ENCODE measurements around the gene ARSI.

The ARSI gene

DNA sequence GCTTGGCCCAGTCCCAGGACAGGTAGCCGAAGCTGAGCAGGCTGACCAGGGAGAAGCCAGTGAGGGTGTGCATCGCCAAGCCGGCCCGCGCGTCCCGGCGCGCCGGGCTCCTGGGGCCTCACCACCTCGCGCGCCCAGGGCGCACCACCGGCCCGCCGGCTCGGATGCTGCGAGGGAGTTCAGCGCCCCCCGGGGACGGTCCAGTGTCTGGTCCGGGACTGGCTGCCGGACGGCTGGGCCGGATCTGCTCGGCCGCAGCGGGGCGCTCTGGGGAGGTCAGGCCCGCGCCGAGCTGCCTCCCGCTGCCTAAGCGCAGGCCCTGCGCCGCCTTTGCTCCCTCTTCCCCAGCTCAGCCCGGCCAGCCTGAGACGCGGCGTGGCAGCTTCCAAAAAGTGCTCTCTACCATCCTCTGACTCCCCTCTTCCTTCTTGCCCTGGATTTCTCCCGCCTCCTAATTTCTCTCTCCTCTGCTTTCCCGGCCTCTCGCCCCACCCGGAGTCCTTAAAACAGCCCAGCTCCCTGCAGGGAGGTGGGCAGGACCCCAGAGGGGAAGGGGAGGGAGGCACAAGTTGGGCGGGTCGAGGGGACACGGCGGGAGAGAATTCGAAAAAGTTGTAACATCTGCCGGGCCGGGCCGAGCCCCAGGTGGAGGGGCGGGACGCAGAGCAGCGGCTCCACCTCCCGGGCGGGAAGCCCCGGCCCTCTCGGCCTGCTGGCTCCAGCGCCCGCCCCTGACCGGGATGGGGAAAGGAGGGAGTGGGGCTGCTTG, at the start of gene ARSI:
Gene ARSI, minus strand, starts transcription at position 605 of the 769 bp plus-strand sequence. Its CDS starts 532 bp downstream, at position 73.
- DNase-seq, result no peak

DNA sequence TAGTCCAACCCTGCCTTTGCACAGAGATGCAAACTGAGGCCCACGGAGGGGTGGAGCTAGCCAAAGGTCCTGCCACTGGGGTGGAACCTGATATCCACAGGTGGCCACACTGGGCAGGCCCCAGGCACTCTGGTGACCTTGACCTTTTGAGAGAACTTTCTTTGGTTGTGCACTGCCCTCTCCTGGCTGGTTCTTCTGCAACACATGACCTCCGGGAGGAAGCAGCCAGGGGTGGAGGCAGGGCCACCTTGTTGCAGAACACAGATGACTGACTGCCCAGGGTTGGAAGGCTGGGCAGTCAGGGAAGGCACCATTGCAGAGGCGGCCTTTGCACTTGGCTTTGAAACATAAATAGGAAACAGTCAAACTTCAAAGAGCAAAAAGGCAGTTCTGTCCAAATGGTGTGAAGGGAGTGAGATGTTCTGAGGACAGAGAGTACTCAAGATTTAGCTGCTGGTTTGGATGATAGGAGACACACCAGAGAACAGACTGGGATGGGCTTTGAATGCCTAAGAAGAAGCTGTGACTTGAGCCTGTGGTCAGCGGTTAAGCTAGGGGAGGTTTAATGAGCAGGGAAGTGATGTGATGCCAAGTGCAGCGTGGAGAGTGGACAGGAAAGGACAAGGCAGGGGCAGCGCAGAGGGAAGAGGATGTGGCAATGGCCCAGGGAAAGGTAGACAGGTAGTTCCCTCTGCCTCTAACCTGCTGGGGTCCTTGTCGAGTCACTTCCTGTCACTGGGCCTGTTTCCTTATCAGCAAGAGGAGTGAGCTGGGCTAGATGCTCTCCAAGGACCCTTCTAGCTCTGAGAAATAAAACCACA, 48.0 kb upstream of the ARSI start:
- peak; percentile 53 to 55 for DNase-seq

DNA sequence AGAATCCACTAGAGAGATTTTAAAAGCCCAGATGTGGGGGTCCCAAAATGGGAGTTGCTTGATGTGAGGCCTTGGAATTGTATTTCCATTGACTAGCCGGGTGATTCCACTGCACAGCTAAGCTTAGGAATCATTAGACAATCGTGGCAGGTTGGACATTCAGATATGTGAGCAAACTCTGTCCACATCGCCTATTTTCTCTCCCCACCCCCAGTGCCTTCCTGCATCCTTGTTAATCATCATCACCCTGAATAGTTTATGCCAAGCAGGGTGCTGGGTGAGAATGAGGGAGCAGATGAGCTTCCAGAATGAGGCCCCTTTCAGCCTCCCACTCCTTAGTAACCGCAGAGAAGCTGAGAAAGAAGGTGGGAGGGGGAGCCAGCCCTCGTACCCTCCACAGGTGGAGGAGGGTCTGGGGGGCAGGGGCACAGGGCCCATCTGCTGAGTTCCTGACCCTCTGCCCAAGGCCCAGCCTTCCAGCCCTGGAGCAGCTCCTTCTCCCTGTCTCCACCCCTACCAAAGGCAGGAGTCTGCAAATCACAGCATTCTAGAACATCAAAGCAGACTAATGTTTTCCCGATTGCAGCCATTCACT, 47.1 kb upstream of the ARSI start:
- no peak for DNase-seq

DNA sequence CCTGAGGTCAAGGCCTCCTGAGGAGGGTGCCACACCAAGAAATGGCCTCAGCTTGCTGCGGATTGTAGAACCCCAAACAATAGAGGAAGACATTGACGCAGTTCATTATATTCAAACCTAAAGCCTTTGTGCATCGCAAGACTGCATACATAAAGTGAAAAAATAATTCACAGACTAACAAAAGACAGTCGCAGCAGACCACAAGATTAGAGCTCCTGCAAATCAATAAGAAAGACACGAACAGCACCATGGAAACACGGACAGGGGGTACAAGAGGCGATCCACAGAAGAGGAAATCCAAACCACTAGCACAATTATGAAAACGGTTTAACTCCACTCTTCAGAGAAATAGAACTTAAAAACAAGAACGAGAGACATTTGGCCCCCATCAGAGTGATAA, 44.7 kb upstream of the ARSI start:
- no peak for DNase-seq

DNA sequence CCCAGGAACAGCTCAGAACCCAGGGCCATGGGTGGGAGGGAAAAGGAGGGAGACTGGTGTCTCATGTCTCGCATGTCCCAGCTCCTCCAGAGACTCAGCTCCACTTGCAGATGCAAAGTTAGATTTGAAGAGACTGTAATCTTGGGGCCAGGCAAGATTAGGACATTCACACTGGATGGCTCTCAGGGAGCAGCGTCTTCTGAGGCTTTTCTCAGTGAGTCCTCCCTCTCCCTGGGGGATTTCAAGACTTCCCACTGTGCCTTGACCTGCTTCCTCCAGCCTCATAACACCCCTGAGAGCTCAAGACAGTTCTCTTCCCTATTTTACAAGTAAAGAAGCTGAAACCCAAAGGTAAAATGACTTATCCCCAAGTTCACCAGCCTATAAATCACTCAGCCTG, 44.3 kb upstream of the ARSI start:
- no peak for DNase-seq

DNA sequence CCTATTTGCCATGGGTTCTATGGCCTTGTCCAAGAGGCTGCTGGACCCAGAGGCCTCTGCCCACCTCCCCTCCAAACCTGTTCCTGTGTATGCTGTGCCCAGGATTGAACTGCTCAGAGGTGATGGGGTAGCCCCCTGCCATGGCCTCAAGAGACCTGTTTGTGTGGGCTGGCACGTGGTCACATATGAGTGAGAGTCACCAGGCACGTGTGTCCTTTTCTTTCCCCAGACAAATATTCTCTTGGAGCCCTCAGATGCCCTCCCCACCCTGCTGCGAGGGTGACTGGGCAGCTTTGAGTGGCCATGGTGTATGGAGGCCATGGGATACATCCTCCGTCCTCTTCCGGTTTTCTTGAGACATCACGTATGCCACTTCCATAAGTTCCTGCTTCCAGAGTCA, 43.9 kb upstream of the ARSI start:
- DNase-seq, result no peak

DNA sequence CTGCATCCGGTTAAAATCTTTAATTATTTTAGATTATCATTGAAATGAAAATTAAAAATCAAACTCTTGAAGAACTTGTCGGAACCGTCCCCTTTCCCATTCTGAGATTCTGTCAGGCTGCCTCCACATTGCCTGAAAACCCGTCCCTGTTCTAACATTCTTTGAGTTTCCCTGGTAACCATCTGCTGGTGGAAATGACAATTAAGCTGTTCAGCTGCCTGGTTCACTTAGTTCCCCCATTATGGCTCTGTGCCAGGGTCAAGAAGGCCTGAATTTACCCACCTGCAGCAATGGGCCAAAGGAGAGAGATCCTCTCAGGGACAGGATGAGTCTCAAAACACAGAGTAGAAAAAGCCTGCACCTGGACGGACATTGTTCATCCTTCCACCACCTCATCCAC, 43.0 kb upstream of the ARSI start:
- no peak for DNase-seq

DNA sequence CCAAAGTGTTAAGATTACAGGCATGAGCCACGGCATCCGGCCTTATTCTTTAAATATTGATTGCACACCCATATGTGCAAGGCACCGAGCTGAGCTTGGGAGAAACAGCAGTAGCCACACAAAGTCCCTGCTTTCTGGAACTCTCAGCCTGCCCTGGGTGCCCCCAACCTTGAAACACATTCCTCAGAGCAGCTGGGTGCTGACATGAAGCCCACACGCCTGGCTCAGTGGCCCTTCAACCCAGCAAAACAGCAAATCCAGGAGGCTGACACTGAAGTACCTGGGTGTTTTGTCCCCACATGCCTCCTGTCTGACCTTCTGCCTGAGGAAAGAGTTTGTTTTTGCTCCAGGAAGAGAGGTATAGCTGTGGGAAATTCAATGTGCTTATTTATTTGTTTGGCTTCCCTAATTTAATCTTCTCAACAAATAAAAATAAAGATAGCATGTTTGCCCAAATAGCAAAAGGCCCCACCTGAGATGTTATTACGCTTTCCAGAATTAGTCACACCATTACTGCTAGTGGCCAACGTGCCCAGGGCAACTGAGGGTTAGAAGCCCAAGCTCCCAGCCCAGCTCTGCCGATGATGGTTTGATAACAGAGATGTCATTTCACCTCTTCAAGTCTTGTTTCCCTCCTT, 41.4 kb upstream of the ARSI start:
- DNase-seq, result no peak

DNA sequence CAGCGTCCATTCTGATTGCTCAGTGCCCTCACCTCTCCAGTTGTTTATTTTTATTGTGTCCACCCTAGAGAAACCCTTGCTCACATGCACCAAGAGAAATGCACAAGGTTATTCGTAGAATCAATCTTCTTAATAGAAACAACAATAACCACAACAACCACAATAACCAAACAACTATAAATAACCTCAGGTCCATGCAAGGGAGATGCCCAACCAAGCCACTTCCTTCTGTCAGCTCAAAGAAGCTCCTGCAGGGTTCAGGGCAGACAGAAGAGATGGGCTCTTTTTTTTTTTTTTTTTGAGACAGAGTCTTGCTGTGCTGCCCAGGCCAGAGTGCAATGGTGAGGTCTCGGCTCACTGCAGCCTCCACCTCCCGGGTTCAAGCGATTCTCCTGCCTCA, 39.9 kb upstream of the ARSI start:
- DNase-seq, result no peak

DNA sequence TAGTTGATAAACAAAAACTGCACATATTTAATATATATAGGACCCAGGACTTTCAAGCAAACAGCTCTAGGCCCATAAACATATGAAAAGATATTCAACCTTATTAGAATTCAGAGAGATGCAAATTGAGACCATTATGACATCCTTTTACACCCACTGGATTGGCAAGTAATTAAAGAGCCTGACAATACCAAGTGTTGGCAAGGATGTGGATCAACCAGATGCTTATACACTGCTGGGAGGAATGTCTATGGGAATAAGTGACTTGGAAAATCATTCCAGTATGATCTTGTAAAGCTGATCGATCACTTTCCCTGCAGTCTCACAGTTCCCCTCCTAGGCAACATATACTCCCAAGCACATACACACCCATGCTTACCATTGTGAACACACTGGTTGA, 39.3 kb upstream of the ARSI start:
- DNase-seq, result no peak

DNA sequence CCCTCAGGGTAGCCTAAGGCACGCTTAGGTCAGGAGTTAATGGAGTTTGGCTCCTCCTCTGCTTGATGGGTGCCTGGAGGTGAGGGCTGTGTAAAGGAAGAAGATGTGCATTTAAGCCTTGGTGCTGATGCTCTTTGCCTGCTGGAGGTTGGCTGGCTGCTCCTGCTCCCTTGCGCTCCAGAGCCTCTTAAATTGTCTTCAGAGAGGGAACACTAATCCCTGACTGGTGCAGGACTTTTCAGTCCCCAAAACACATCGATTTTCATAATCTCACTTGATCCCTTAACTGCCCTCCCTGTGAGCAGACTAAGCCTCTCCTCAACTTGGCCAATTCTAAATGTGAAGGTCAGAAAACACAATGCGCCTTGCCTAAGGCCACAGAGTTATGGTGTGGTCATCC, 38.6 kb upstream of the ARSI start:
- no peak for DNase-seq

DNA sequence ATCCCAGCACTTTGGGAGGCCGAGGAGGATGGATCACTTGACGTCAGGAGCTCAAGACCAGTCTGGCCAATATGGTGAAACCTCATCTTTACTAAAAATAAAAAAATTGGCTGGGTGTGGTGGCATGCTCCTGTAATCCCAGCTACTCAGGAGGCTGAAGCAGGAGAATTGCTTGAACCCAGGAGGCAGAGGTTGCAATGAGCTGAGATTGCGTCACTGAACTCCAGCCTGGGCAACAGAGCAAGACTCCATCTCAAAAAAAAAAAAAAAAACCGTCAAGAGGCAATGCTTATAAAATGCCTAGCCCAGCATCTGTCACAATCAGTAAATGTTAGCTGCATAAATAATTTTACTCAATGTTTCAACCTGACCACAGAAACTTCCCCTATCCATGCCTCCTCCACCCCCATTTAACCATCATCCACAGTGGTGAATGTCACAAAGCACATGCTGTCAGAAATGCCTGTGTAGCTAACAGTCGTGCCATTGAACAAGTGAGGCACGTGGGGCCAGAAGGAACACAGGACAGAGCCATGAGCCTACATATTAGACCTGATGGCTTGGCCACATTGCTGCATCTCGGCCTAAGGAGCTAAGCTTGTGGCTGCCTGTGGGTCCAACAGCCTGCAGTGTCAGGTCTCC, 38.0 kb upstream of the ARSI start:
- no peak for DNase-seq

DNA sequence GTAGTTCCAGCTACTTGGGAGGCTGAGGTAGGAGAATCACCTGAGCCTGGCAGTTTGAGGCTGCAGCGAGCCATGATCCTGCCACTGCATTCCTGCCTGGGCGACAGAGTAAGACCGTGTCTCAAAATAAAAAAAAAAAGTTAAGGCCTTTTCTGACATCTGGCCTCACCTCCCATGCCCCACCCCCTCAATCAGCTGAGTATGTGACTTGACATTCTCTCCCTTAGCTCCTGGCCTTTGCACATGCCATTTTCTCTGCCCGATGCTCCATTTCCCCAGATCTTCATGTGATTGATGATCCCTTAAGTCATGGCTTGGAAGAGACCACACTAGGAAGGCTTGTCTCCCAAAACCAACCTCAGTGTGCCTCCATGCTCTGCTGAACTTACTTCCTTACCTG, 37.1 kb upstream of the ARSI start:
- DNase-seq, result no peak

DNA sequence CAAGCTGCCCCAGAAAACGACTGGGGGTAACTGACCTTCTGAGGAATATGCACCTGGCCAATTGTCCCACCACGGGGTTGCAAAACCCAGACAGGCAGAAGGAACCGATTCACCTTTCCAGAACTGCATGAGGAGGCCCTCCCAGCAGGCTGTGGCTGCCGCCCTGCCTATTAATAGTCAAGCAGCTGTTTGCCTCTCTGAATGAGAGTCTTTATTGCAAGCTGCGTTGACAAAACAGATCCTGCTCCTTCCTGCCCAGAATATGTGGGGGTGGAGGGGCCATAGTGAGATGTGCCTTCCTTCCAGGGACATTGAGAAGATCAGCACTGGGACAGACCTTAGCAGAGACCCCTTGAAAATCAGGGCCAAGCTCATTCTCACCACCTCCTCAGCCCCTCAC, 36.5 kb upstream of the ARSI start:
- DNase-seq, result no peak

DNA sequence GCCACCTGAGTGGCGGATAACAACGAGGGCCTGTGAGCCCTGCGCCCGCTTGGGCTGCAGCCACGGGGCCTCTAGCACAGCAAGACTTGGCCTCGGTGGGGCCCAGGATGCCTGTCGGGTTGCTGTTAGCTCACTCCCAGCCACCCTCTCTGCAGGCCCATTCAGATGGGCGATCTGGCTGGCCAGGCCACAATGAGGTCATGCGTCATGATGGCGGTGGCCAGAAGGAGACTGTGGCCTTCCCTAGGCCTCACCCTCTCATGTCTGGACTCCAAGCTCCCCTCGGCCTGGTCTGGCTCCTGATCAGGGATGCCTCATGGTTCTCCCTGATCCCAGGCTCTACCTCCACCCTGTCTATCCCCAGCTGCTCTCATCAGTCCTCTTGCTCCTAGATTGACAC, 35.8 kb upstream of the ARSI start:
- no peak for DNase-seq

DNA sequence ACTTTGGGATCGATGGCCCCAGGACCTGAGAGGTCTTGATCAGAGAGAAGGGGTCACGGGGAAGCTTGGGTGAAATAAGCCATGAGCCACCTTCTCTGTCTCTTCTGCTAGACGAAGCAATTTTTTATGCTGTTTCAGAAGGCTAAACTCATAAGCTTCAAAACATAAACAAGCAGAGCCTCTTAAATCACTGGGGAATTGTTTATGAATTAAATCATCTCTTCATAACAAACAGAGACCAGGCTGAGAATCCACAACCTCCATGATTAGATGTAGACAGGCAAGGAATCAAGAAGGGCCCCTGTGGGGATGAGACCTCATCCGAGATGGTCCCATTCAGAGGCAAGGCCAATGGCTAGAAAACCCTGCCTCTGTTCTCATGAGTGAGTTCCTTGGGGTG, 33.1 kb upstream of the ARSI start:
- DNase-seq, result no peak

DNA sequence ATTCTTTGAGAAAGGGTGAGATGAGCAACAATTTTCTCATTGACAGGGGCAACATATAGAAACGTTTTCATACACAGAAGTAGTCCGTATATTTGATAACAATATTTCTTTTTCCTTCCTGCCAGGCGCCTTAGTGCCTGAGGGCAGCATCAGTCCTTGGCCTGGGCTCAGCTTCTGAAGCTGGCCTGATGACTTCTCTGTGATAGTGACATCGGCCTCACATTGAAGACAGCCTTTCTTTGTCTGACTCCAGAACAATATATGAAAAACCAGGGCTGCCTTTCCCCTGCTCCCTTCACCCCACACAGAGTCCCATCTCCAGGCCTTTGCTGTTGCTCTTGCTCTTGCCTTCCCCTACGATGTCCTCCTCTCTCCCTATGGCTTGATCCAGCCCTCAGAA, 30.7 kb upstream of the ARSI start:
- no peak for DNase-seq

DNA sequence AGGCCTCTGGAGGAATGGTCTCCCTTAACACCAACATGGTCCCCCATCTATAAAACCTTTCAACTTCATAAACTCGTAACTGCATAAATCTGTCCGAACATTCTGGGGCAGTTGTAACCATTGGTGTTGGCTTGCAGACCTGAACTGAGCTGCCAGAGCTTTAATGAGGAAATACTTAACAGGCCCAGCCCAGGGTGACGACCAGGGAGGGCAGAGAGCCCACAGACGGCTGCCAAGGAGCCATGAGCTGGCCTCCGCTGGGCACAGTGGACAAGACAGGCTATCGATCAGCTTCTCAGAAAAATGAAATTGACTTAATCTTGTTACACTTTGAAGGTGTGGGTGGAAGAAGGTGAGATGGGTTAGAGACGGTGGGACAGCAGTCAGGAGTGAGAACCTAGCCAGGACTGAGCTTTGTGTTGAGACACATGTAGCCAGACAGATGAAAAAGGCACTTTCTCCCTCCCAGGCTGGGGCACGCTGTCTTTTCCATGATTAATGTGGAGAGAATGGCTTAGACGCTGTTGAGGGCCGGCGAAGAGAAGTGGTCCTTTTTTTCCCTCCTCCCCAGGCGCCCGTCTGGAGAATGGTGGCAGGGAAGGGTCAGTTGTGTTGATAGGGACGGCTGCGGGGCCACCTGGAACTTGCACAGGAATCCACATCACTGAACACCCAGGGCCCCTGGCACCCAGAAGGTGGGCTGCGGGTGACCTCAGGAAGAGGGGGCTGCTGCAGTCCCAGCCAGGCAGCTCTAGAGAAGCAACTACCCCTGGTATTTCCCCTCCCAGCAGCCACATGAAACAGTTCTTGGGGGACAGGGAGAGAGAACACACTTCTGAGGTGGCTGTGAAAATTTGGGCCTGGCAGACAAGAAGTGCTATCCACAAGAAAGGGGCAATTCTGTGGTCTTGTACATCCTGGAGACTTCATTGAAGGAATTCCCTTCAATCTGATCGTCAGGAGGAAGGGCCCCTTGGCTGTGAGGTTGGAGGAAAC, 27.5 kb upstream of the ARSI start:
- DNase-seq, result no peak

DNA sequence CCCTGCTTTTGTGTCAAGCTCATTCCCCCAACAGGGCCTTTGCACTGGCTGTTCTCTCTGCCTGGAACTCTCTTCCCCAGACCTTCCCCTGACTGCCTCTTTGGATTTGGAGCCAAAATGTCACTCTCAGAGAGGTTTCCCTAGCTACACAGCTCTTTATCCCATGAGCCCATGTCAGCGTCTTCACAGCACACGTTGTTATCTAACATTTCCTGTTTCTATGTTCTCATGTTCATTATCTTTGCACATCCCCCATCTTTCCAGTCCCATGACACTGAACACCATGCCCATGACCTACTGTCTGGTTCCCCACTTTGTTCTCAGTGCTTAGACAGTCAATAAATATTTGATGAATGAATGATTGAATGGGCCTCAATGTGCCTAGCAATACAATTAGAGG, 26.3 kb upstream of the ARSI start:
- no peak for DNase-seq

DNA sequence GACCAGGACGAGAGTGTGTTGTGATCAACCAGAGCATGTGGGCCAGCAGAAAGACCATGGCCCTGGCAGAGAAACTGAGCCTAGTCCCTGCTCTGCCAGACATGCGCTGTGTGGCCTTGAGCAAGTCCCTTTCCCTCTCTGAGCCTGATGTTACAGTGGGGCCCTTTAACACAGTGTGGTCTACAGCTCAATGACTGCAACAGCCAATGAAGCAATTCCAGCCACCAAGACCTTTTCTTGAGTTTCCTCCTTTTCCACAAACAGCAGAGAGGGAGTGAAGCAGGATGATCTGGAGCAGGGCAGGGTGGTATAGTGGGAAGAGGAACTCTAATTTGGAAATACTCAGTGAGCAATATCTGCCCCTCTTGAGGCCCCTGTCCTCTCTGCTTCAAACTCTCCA, 25.8 kb upstream of the ARSI start:
- DNase-seq, result no peak

DNA sequence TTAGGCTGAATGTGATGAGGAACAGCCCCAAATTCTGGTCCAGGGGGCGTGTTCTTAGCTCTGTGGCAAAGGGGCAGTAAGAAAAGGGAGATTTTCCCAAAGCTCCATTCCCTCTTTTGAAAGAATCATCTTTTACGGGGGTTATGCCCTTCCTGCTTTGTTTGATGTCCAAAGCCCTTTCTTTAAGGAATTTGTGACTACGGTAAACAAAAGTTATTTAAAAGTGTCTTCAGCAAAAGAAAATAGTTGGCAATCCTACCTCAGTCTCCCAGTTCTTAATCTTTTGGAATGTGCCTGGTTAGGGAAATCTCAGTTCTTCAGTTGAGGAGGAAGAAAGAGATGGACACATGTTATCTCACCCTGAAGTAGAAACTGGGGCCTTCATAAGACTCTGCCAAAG, 24.4 kb upstream of the ARSI start:
- no peak for DNase-seq

DNA sequence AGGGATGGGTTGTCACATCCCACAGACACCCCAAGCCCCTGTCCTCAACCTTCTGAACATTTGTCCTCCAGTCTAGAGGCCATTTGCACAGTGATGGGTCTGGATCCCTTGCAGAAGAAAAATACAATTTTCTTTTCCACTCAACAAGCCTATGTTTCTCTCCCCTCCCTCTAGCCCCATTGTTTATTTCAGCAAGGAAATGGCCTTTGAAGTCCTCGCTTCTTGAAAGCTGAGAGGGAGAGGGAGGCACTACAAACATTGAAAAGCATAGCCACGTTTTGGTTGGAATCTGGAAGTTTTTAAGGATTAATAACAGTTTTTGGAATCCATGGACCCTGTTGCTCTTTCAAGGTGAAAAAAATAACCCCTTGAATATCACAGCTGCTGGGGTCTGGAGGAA, 24.0 kb upstream of the ARSI start:
- no peak for DNase-seq
